Measurements from ENCODE around the gene PLS3.
"Not testable (repeated sequence)": the region's sequence is repeated elsewhere in the genome, so short reads cannot be mapped to it uniquely, and the experiment has no call there.

The PLS3 gene

DNA sequence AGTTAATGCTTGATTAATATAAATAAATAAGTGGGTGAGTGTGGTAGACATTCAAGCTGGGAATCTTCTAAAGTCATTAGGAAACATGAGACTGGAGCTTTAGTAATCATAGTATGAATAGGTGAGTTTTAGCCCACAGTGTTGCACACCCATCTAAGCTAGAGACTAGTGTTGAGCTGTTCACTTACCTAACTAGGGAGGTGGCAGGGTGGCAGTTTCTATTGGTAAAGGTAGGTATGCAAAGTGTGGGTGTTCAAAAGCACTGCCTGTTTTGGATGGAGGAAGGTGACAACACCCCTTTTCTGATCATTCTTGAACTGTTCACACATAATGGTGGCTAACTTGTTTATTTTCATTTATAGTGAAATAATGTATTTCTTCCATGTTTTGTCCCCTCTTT is 41.3 kb downstream of the PLS3 start:
- in situ Hi-C loops (cut with HindIII; ENCODE audit: low pct_unique_long_range_greater_than_20kb, low sequenced_read_pairs): no loop called here
- no peak for DNase-seq (ENCODE audit: low read depth in 1 of 2, low spot score in 1 of 2)
- no peak for TF ChIP-seq JUND (IDR thresholded peaks at IDR 0.05; ENCODE audit: low read depth)

DNA sequence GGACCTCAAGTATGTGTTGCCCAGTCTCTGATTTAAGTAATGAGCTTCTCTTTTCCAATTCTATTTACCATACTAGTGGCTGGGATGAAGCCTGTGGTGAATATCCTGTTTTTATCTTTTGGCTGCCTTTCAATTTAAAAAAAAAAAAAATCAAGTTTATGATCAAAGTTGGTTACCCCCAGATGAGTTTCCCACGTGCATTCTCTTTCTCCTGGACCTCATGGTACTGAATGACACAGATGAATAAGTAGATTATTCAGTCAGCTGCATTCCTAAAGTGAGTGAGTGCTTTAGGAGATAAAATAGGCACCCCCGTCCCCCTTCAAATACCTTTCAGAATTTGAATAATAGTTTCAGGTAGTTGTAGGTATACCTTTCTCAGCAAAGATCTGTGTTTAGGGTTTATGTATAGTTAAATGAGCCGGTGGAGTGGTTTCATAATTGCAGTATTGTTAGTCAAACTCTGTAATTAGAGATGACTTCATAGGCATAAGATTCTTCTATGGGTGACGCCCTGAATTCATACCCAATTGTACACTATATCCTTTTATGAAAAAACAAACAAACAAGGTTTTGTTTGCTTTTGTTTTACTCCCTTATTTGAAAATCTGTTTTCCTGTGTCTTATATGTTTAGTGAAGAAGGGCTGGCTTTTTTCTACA is 41.9 kb downstream of the PLS3 start:
- TF ChIP-seq JUND (IDR thresholded peaks at IDR 0.05; ENCODE audit: low read depth): no peak
- no peak for DNase-seq (ENCODE audit: low read depth in 1 of 2, low spot score in 1 of 2)
- in situ Hi-C loops (cut with HindIII; ENCODE audit: low pct_unique_long_range_greater_than_20kb, low sequenced_read_pairs): no loop called here

DNA sequence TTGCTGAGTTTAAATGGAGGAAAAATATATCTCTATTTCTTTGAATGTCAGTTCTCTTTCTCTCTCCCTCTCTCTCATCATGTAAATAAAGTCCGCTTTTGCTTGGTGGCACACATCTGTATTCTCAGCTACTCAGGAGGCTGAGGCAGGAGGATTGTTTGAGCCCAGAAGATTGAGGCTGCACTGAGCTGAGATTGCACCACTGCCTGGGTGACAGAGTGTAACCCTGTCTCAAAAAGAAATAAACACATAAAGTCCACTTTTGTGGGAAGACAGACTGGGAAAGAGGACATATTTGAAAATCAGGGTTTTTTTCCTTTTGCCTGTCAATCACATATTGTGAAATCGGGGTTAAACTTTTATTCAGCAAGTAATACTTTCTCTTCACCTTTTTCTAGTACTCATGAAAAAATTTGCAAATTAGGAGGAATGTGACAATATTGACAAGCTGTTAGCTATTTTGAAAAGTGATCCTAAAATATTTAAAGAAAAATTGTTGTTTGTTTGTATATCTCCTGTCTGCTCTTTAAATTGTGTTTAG is 42.6 kb downstream of the PLS3 start:
- no peak for DNase-seq (ENCODE audit: low read depth in 1 of 2, low spot score in 1 of 2)
- in situ Hi-C loops (cut with HindIII; ENCODE audit: low pct_unique_long_range_greater_than_20kb, low sequenced_read_pairs): no loop called here
- no peak for TF ChIP-seq JUND (IDR thresholded peaks at IDR 0.05; ENCODE audit: low read depth)

DNA sequence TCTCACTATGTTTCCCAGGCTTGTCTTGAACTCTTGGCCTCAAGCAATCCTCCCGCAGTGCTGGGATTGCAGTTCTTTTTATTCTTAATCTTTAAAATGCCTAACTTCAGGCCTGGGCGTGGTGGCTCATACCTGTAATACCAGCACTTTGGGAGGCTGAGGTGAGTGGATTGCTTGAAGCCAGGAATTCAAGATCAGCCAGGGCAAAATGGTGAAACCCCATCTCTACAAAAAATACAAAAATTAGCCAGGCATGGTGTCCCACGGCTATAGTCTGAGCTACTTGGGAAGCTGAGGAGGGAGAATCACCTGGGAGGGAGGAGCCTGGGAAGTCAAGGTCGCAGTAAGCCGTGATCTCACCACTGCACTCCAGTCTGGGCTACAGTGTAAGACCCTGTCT is 45.9 kb downstream of the PLS3 start:
- in situ Hi-C loops (cut with HindIII; ENCODE audit: low pct_unique_long_range_greater_than_20kb, low sequenced_read_pairs): no loop called here
- DNase-seq (ENCODE audit: low read depth in 1 of 2, low spot score in 1 of 2): no peak
- TF ChIP-seq JUND (IDR thresholded peaks at IDR 0.05; ENCODE audit: low read depth): no peak

DNA sequence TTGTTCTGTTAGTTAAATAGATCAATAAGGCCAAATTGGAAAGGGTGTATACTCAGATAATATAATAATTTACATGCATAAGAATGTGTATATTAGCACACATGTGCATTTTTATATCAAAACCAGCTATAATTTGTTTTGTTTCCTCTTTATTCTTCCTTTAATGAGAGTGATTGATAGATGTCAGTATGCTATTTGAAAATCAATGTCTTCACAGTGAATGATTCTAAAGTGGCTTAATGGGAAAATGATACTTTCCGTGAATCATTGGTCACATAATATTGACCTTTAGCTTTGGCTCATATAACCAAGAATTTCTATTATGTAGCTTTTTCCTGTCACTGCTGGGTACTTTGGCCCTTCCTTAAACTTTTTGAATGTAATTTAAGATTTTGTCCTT is 48.6 kb downstream of the PLS3 start:
- in situ Hi-C loops (cut with HindIII; ENCODE audit: low pct_unique_long_range_greater_than_20kb, low sequenced_read_pairs): no loop called here
- DNase-seq (ENCODE audit: low read depth in 1 of 2, low spot score in 1 of 2): no peak

DNA sequence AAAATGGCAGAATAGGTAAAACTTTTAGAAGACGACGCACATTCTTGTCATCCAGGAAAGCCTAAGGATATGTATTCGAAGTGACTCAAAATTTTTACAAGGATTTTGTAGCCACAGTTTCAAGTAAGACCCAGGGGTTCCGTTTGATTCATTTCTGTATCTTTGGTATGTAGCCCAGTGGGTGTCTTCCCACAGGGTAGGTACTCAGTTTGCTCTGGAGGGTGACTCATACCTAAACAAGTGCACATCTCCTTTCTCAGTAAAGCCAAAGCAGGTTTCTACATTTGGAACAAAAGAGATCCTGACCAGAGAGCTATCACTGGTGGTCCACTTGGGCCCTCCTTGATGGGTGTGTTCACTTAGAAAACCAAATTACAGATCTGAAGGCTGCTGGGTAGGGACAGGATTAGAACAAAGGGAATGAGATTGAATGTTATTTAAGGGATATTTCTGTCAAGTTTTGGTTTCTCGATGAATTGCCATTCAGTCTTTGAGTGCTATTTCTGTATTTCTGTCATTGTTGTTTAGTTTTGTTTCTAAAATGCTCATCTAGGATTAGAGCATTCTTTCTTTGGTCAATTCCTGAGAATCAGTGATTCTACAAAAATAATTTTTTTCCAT is 56.1 kb downstream of the PLS3 start:
- TF ChIP-seq JUND (IDR thresholded peaks at IDR 0.05; ENCODE audit: low read depth): no peak
- in situ Hi-C loops (cut with HindIII; ENCODE audit: low pct_unique_long_range_greater_than_20kb, low sequenced_read_pairs): no loop called here
- DNase-seq (ENCODE audit: low read depth in 1 of 2, low spot score in 1 of 2): no peak

More for the DNA sequence above, 48.6 kb downstream of the PLS3 start:
- no peak for TF ChIP-seq JUND (IDR thresholded peaks at IDR 0.05; ENCODE audit: low read depth)

DNA sequence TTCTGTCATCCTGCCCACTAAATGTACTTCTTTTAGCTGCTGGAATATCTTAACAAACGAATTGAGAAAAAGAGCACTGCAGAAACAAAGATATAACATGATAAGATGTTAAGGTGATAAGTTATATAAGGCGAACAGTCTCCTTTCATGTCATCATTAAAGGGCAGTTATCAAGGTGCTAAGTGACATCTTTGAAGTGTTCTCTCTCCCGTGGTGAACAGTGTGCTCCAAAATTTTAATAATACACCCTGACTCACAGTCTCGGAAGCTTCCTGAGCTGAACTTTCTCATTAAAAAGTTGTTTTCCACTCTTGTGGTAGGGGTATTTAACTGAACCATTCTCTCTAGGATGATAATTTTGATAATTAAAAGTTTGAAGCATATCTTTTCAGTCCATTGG is 61.6 kb downstream of the PLS3 start:
- in situ Hi-C loops (cut with HindIII; ENCODE audit: low pct_unique_long_range_greater_than_20kb, low sequenced_read_pairs): no loop called here
- DNase-seq (ENCODE audit: low read depth in 1 of 2, low spot score in 1 of 2): no peak
- no peak for TF ChIP-seq JUND (IDR thresholded peaks at IDR 0.05; ENCODE audit: low read depth)

DNA sequence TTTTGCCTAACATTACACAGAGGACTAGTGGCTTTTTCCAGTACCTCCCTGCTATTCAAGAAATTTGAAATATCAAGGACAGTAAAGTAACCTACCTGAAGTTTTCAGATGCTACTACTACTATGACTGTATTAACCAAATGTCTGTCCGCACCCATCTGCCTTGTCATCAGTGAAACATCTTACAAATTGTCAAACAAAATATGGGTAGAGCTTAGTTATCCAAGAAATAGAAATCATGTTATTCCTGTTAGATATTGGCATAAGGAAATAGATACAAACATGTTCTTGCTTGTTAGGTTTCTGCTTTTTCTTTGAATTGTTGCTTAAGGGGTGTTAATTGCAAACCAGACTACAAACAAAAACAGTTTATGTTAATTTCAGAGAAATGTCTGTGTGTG is 63.9 kb downstream of the PLS3 start:
- in situ Hi-C loops (cut with HindIII; ENCODE audit: low pct_unique_long_range_greater_than_20kb, low sequenced_read_pairs): no loop called here
- TF ChIP-seq JUND (IDR thresholded peaks at IDR 0.05; ENCODE audit: low read depth): no peak
- no peak for DNase-seq (ENCODE audit: low read depth in 1 of 2, low spot score in 1 of 2)

DNA sequence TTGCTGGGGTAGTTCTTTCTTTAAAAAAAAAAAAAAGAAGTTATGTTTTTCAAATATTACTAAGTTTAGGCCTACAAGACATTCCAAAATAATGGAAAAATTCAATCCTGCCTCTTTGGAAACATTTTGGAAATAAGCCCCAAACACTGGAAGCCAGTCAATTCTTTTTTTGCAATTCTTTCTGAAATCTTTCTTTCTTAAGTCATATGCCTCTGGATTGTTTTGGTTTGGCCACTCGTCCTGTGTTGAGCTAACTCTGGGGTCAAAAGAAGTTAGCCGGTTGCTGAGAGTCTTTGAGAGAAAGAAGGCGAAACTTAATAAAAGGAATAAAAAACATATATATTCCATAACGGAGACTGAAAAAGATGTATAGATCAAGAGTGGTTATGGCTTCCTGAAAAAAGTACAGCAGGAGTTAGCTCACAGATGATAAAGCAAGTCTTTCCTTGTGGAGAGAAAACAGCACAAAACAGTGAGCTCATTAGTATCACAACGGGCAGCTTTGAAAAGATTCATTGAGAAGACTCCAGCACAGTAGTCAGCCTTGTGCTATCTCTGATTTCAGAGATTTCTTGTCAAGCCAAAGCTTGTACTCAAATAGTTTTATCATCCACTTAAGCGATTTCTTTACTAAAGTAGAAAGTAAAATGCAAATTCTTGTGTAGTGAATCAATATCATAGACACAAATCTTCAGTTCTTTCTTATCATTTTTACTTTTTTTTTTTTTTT is 64.8 kb downstream of the PLS3 start:
- DNase-seq (ENCODE audit: low read depth in 1 of 2, low spot score in 1 of 2): no peak
- TF ChIP-seq JUND (IDR thresholded peaks at IDR 0.05; ENCODE audit: low read depth): no peak
- in situ Hi-C loops (cut with HindIII; ENCODE audit: low pct_unique_long_range_greater_than_20kb, low sequenced_read_pairs): no loop called here

DNA sequence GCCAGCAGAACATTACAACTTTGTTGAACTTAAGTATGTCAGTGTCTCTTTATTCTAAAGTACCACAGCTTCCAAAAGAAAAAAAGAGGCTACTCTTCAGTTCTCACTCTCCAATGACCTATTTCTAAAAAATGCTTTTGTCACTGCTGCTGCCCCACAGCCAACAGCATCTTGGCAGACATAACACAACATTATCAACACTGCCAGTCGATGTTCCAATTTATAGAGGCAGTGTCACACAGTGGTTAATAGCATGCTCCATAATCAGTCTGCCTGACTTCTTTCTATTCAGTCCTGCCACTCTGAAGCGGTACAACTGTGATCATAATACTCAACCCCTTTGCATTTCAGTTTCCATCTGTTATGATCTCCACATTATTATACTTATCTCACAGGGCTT is 69.2 kb downstream of the PLS3 start:
- in situ Hi-C loops (cut with HindIII; ENCODE audit: low pct_unique_long_range_greater_than_20kb, low sequenced_read_pairs): no loop called here
- no peak for DNase-seq (ENCODE audit: low read depth in 1 of 2, low spot score in 1 of 2)
- TF ChIP-seq JUND (IDR thresholded peaks at IDR 0.05; ENCODE audit: low read depth): no peak

DNA sequence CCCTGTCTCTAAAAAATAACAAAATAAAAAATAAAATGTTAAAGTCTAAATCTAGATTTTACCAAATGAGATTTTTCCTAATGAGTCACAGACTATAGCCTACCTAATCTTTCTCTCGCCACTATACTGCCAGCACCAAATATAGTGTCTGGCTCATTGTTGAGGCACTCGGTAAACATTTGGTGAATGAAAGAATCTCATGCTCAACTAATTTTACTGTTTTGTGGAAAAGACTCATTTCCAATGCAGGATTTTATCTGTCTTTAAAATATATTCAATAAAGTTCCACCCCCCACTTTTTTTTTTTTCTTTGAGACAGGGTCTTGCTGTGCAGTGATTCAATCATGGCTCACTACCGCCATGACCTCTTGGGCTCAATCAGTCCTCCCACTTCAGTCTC is 71.5 kb downstream of the PLS3 start:
- in situ Hi-C loops (cut with HindIII; ENCODE audit: low pct_unique_long_range_greater_than_20kb, low sequenced_read_pairs): no loop called here
- TF ChIP-seq JUND (IDR thresholded peaks at IDR 0.05; ENCODE audit: low read depth): no peak
- no peak for DNase-seq (ENCODE audit: low read depth in 1 of 2, low spot score in 1 of 2)

DNA sequence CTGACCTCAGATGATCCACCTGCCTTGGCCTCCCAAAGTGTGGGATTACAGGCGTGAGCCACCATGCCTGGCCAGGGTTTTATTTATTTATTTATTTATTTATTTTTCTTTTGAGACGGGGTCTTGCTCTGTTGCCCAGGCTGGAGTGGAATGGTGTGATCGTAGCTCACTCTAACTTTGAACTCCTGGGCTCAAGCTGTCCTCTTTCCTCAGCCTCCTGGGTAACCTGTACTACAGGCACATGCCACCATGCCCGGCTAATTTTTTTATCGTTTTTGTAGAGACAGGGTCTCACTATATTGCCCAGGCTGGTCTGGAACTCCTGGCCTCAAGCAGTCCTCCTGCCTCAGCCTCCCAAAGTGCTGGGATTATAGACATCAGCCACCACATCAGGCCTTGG is 72.4 kb downstream of the PLS3 start:
- DNase-seq (ENCODE audit: low read depth in 1 of 2, low spot score in 1 of 2); in situ Hi-C loops (cut with HindIII; ENCODE audit: low pct_unique_long_range_greater_than_20kb, low sequenced_read_pairs): not testable (repeated sequence)

DNA sequence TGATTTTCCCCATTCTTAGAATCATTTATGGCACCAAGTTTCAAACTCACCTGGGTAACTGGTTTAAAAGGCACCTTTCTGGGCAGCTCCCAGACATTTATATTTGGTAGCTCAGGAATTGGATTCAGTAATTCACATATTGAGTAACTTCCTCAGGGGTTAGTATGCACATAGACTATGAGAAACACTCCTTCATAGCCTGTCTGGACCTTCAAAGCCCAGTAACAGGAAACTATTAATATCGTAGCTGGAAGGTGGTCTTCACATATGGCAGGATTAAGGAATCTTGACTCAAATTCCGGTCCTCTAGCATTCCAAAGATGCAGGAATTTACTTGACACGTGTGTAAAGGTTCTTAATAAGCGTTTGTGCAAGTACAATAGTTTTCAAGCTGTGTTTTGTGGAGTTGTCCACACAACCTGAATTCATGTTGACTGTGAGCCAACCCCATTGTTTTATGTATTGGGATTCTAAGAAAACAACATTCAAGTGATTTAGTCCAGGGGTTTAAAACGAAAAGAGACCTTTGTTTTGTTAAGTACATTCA is 78.4 kb downstream of the PLS3 start:
- in situ Hi-C loops (cut with HindIII; ENCODE audit: low pct_unique_long_range_greater_than_20kb, low sequenced_read_pairs): no loop called here
- DNase-seq (ENCODE audit: low read depth in 1 of 2, low spot score in 1 of 2): no peak
- TF ChIP-seq JUND (IDR thresholded peaks at IDR 0.05; ENCODE audit: low read depth): no peak

Measured in T47D (cell line).